Mesenchymal stem cell (in vitro differentiated cells and primary cell): ENCODE results near the gene GBF1.

ENCODE experiments used
- DNase-seq: peaks from one replicate; pipeline ENCODE4 v3.0.0-alpha.2; 2013
- H2AFZ ChIP-seq: one replicate; pipeline ENCODE4 v1.6.1; 2013; ENCODE audit warnings: low read depth, mild to moderate bottlenecking, control low read depth, inconsistent platforms, low read length, moderate library complexity
- H2AK5ac ChIP-seq: 2 replicates; pipeline ENCODE4 v1.6.1; 2013; ENCODE audit warnings: low read length, moderate library complexity, mild to moderate bottlenecking, inconsistent platforms; ENCODE audit not compliant: severe bottlenecking
- H2BK120ac ChIP-seq: one replicate; pipeline ENCODE4 v1.6.1; 2013; ENCODE audit warnings: low read depth, mild to moderate bottlenecking, inconsistent platforms, low read length, moderate library complexity
- H2BK12ac ChIP-seq, 2 experiments: one replicate each; pipeline ENCODE4 v1.6.1; 2013; ENCODE audit warnings: inconsistent platforms in 2 of 2, low read length in 2 of 2, mild to moderate bottlenecking in 2 of 2, moderate library complexity in 2 of 2, control low read depth in 1 of 2
- H2BK15ac ChIP-seq: one replicate; pipeline ENCODE4 v1.6.1; 2013; ENCODE audit warnings: mild to moderate bottlenecking, low read depth, inconsistent platforms; ENCODE audit not compliant: poor library complexity, severe bottlenecking
- H2BK5ac ChIP-seq: 2 replicates; pipeline ENCODE4 v1.6.1; 2013; ENCODE audit warnings: low read depth, mild to moderate bottlenecking, low read length, control low read depth, inconsistent platforms; ENCODE audit not compliant: poor library complexity, severe bottlenecking
- H3K14ac ChIP-seq, 2 experiments: one replicate each; pipeline ENCODE4 v1.6.1; 2013; ENCODE audit warnings: inconsistent platforms in 2 of 2, low read length in 2 of 2, control low read depth in 1 of 2, mild to moderate bottlenecking in 1 of 2, moderate library complexity in 1 of 2
- H3K18ac ChIP-seq, 2 experiments: one replicate each; pipeline ENCODE4 v1.6.1; 2013; ENCODE audit warnings: inconsistent platforms in 2 of 2, low read length in 2 of 2, control low read depth in 1 of 2, low read depth in 1 of 2, mild to moderate bottlenecking in 1 of 2
- H3K23ac ChIP-seq, 2 experiments: one replicate each; pipeline ENCODE4 v1.6.1; 2013; ENCODE audit warnings: inconsistent platforms in 2 of 2, low read length in 2 of 2, mild to moderate bottlenecking in 2 of 2, moderate library complexity in 2 of 2, control low read depth in 1 of 2
- H3K27ac ChIP-seq: 2 replicates; pipeline ENCODE4 v1.5.1; 2013; ENCODE audit warnings: mild to moderate bottlenecking, moderate library complexity, low read length, control low read depth, inconsistent platforms; ENCODE audit not compliant: poor library complexity, severe bottlenecking
- H3K27me3 ChIP-seq, 2 experiments: 2 replicates each; pipeline versions ENCODE4 v1.6.1 to v1.7.0; 2013; ENCODE audit warnings: low read length in 2 of 2, mild to moderate bottlenecking in 2 of 2, moderate library complexity in 2 of 2, control low read depth in 1 of 2, inconsistent platforms in 1 of 2; ENCODE audit not compliant: control insufficient read depth in 1 of 2, insufficient read depth in 1 of 2
- H3K36me3 ChIP-seq, 2 experiments: 2 replicates each; pipeline versions ENCODE4 v1.6.1 to v1.7.0; 2013; ENCODE audit warnings: low read length in 2 of 2, control low read depth in 1 of 2, inconsistent platforms in 1 of 2, low read depth in 1 of 2, mild to moderate bottlenecking in 1 of 2; ENCODE audit not compliant: insufficient read depth in 2 of 2, control insufficient read depth in 1 of 2
- H3K4ac ChIP-seq, 2 experiments: one replicate each; pipeline ENCODE4 v1.6.1; 2013; ENCODE audit warnings: inconsistent platforms in 2 of 2, low read length in 2 of 2, mild to moderate bottlenecking in 2 of 2, moderate library complexity in 2 of 2, control low read depth in 1 of 2, low read depth in 1 of 2
- H3K4me1 ChIP-seq: 2 replicates; pipeline ENCODE4 v1.6.1; 2013; ENCODE audit warnings: low read depth, low read length, control low read depth; ENCODE audit not compliant: control insufficient read depth, insufficient read depth
- H3K4me2 ChIP-seq: 2 replicates; pipeline ENCODE4 v1.6.1; 2013; ENCODE audit warnings: low read length, mild to moderate bottlenecking, inconsistent platforms; ENCODE audit not compliant: poor library complexity, severe bottlenecking
- H3K4me3 ChIP-seq, 2 experiments: 2 replicates each; pipeline versions ENCODE4 v1.5.1 to v1.7.0; 2013; ENCODE audit warnings: low read length in 2 of 2, mild to moderate bottlenecking in 2 of 2, control low read depth in 1 of 2, low read depth in 1 of 2; ENCODE audit not compliant: insufficient read depth in 1 of 2
- H3K79me1 ChIP-seq: replicated peaks from 2 replicates; pipeline ENCODE4 v1.6.1; 2013; ENCODE audit warnings: mild to moderate bottlenecking, control low read depth, low read length, inconsistent platforms; ENCODE audit not compliant: poor library complexity, severe bottlenecking
- H3K9ac ChIP-seq: 2 replicates; pipeline ENCODE4 v1.7.0; 2013; ENCODE audit warnings: mild to moderate bottlenecking, low read length, moderate library complexity
- H3K9me3 ChIP-seq: 2 replicates; pipeline ENCODE4 v1.7.0; 2013; ENCODE audit warnings: mild to moderate bottlenecking, low read length; ENCODE audit not compliant: control insufficient read depth
- H4K8ac ChIP-seq: one replicate; pipeline ENCODE4 v1.6.1; 2013; ENCODE audit warnings: inconsistent platforms, mild to moderate bottlenecking, low read length, moderate library complexity
- H4K91ac ChIP-seq: one replicate; pipeline ENCODE4 v1.6.1; 2013; ENCODE audit warnings: mild to moderate bottlenecking, low read length, inconsistent platforms
- WGBS: methylation state at CpG from one replicate; pipeline ENCODE4 v1.1.7; 2013; ENCODE audit warnings: mixed read lengths; 5-methylcytosine and 5-hydroxymethylcytosine counted together

The GBF1 gene

DNA sequence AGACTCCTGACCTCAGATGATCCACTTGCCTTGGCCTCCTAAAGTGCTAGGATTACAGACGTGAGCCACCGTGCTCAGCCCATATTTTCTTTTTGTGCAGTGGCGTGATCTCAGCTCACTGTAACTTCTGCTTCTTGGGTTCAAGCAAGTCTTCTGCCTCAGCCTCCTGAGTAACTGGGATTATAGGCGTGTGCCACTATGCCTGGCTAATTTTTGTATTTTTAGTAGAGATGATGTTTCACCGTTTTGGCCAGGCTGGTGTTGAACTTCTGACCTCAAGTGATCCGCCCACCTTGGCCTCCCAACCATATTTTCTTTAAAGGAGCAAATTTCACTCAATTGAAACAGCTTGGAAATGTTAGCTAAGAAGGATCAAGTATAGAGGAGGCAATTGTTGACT is 16.5 kb downstream of the GBF1 start:
- Histone ChIP-seq H3K79me1 (peaks cover 13% of the 10 kb centered on the region), H3K27ac (no peak overlapping the region), H3K4me2 (no peak overlapping the region), H2BK120ac (no peak overlapping the region), H3K27me3 (no peaks in the 10 kb centered on the region), H2BK15ac (no peak overlapping the region), H2BK12ac (no peak overlapping the region), H2AK5ac (no peak overlapping the region), H3K4ac (no peak overlapping the region), H3K36me3 (peaks cover 14 to 45% of the 10 kb centered on the region in 2 experiments), H4K8ac (no peak overlapping the region), H3K4me1 (no peaks in the 10 kb centered on the region), H3K14ac (no peak overlapping the region), H3K18ac (no peak overlapping the region), H2AFZ (no peak overlapping the region), H3K4me3 (no peak overlapping the region), H3K9ac (peak overlapping the region; percentile 46), H4K91ac (no peak overlapping the region), H3K9me3 (no peaks in the 10 kb centered on the region), H2BK5ac (no peak overlapping the region), H3K23ac (no peak overlapping the region)
- no peak for DNase-seq
- whole genome bisulfite sequencing, result 93% methylated on average over 4 of the region's 6 CpGs

DNA sequence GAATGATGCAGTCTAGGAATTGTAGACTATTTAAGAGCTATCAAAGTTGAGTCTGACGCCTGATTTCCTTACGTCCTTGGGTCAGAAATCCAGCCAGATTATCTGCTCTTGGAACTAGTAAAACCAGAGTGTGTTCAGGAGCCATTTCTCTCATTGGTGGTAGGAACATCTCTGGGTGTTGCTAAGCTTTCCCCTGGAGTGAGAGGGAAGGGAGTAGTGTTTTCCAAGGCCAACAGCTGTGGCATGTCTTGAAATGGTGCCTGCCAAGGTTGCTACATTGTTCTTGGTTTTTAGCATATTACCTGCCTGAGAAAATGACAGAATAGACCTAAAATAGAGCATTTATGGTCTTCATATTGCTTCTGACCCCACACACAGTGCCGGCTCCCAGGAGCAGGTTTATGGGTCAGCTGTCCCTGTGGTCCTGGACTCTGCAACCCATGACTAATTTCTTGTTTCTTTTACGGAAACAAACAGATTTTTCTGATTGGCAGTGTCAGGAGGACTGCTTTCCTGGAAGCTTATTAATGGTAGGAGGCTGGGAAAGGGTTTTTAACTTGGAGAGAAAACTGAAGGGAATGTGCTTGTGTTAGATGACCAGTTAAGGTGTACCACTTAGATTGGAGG is 17.5 kb downstream of the GBF1 start:
- Histone ChIP-seq H2BK5ac (no peak overlapping the region), H2BK15ac (no peak overlapping the region), H3K9me3 (no peaks in the 10 kb centered on the region), H2BK12ac (no peak overlapping the region), H3K27ac (no peak overlapping the region), H4K8ac (no peak overlapping the region), H3K4me2 (no peak overlapping the region), H3K36me3 (peaks cover 10 to 45% of the 10 kb centered on the region in 2 experiments), H2AK5ac (no peak overlapping the region), H3K23ac (peak overlapping the region in 1 of 2 experiments; percentile 2), H4K91ac (no peak overlapping the region), H3K4ac (no peak overlapping the region), H3K27me3 (no peaks in the 10 kb centered on the region), H3K9ac (no peak overlapping the region), H3K4me1 (peaks cover 2% of the 10 kb centered on the region), H3K4me3 (no peak overlapping the region), H3K18ac (no peak overlapping the region), H2BK120ac (no peak overlapping the region), H3K14ac (no peak overlapping the region), H2AFZ (no peak overlapping the region), H3K79me1 (peaks cover 14% of the 10 kb centered on the region)
- 79% methylated on average over 4 of the region's 4 CpGs for WGBS
- DNase-seq, result peak; percentile 28

DNA sequence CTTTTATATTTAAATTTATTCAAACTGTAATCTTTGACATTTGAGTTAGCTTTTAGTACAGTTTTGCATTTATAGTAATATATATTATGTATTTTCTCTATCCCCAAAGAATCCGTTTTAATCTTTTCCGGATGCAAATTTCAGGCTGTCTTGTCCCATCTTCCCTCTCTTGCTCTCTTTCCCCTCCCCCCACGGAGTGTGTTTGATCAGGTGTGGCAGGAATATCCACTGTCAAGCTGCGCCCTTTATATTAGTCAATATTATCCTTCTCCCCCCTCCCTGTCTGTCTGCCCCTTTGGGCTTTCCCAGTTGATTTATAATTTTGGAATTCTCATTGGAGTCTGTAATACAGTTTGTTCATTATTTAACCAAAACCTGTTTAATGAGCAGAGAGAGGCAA is 19.0 kb downstream of the GBF1 start:
- no peak overlapping the region for H3K9ac ChIP-seq
- H3K79me1 ChIP-seq, result peaks cover 14% of the 10 kb centered on the region
- no peak overlapping the region for H2BK120ac ChIP-seq
- no peak overlapping the region for H3K14ac ChIP-seq
- 90% methylated on average over 4 of the region's 4 CpGs for WGBS
- H2AFZ ChIP-seq, result no peak overlapping the region
- no peak overlapping the region for H2AK5ac ChIP-seq
- no peak overlapping the region for H2BK12ac ChIP-seq
- H3K4me2 ChIP-seq, result no peak overlapping the region
- H3K27me3 ChIP-seq, result no peaks in the 10 kb centered on the region
- DNase-seq, result no peak
- no peak overlapping the region for H3K23ac ChIP-seq
- H3K9me3 ChIP-seq, result no peaks in the 10 kb centered on the region
- H4K91ac ChIP-seq, result no peak overlapping the region
- no peak overlapping the region for H2BK5ac ChIP-seq
- H3K4me1 ChIP-seq, result peaks cover 6% of the 10 kb centered on the region
- no peak overlapping the region for H4K8ac ChIP-seq
- no peak overlapping the region for H3K4ac ChIP-seq
- no peak overlapping the region for H3K18ac ChIP-seq
- no peak overlapping the region for H3K4me3 ChIP-seq
- H3K36me3 ChIP-seq, result peaks cover 13 to 38% of the 10 kb centered on the region in 2 experiments
- H3K27ac ChIP-seq, result no peak overlapping the region
- no peak overlapping the region for H2BK15ac ChIP-seq

DNA sequence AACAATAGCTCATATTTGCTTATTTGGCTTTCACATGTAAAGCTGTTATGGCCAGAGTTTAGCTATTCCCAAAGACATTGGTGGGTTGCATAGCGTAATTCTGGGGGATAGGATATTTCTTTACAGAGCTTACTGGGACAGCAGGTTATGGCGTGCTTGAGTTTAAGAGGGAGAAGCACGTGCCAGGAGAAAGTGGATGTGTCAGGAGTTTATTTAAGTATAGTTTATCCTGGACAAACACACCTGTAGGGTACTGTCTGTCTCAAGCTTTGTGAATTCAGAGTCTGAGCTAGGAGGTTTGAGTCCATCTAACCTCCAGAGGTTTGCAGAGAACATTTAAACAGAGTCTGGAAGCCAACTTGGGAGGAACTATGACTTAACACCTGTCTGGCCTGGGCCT is 21.3 kb downstream of the GBF1 start:
- Histone ChIP-seq H2AFZ (no peak overlapping the region), H3K14ac (no peak overlapping the region)

More for the DNA sequence above, 21.3 kb downstream of the GBF1 start:
- H3K23ac ChIP-seq, result no peak overlapping the region
- H3K4me2 ChIP-seq, result no peak overlapping the region
- no peak overlapping the region for H2BK120ac ChIP-seq
- DNase-seq, result no peak
- H2BK15ac ChIP-seq, result no peak overlapping the region
- peaks cover 8% of the 10 kb centered on the region for H3K4me1 ChIP-seq
- no peak overlapping the region for H3K18ac ChIP-seq
- WGBS, result 100% methylated on average over 3 of the region's 3 CpGs
- no peak overlapping the region for H3K27ac ChIP-seq
- no peak overlapping the region for H3K4ac ChIP-seq
- no peak overlapping the region for H3K4me3 ChIP-seq
- peaks cover 8 to 18% of the 10 kb centered on the region in 2 experiments for H3K36me3 ChIP-seq
- no peak overlapping the region for H4K8ac ChIP-seq
- no peak overlapping the region for H2BK5ac ChIP-seq
- no peak overlapping the region for H4K91ac ChIP-seq
- no peaks in the 10 kb centered on the region for H3K9me3 ChIP-seq
- H3K27me3 ChIP-seq, result no peaks in the 10 kb centered on the region
- H2AK5ac ChIP-seq, result no peak overlapping the region
- H3K9ac ChIP-seq, result no peak overlapping the region
- H3K79me1 ChIP-seq, result peaks cover 16% of the 10 kb centered on the region
- H2BK12ac ChIP-seq, result no peak overlapping the region
